GM19193 (cell line): Measurements from ENCODE around the gene MTPN.

Experiments
- POLR2A ChIP-seq: IDR thresholded peaks from 4 replicates; pipeline ENCODE4 v1.6.1; 2011; ENCODE audit not compliant: insufficient read depth, insufficient read length; ENCODE audit errors: extremely low read depth

MTPN gene

GRCh38 chr7:135904282-135904681 lies 72.9 kb downstream of the MTPN start:
- no peak for TF ChIP-seq POLR2A

- TF ChIP-seq POLR2A: no peak
Observed at GRCh38 chr7:135901585-135902540, 75.3 kb downstream of the MTPN start.

- no peak for TF ChIP-seq POLR2A
Observed at GRCh38 chr7:135900065-135900546, 77.1 kb downstream of the MTPN start.

- no peak for TF ChIP-seq POLR2A
Observed at GRCh38 chr7:135899458-135900064, 77.6 kb downstream of the MTPN start.

- no peak for TF ChIP-seq POLR2A
Observed at GRCh38 chr7:135898226-135898625, 78.9 kb downstream of the MTPN start.

- no peak for TF ChIP-seq POLR2A
Observed at GRCh38 chr7:135894816-135895215, 82.3 kb downstream of the MTPN start.

GRCh38 chr7:135889823-135890222 lies 87.3 kb downstream of the MTPN start:
- no peak for TF ChIP-seq POLR2A

GRCh38 chr7:135888740-135889139 lies 88.4 kb downstream of the MTPN start:
- no peak for TF ChIP-seq POLR2A

- TF ChIP-seq POLR2A: no peak
Observed at GRCh38 chr7:135886345-135887132, 90.6 kb downstream of the MTPN start.

- no peak for TF ChIP-seq POLR2A
Observed at GRCh38 chr7:135884495-135885232, 92.5 kb downstream of the MTPN start.

- TF ChIP-seq POLR2A: no peak
Observed at GRCh38 chr7:135879233-135879632, 97.9 kb downstream of the MTPN start.

- no peak for TF ChIP-seq POLR2A
Observed at GRCh38 chr7:135878284-135878683, 98.9 kb downstream of the MTPN start.

GRCh38 chr7:135877805-135878204 lies 99.4 kb downstream of the MTPN start:
- no peak for TF ChIP-seq POLR2A
